Tibial artery (tissue), 4 donors: ENCODE data around the gene RHBDD2.
"Not testable (repeated sequence)": the region's sequence is repeated elsewhere in the genome, so short reads cannot be mapped to it uniquely, and the experiment has no call there.

Source experiments
- DNase-seq, 2 donors: peaks; one replicate each; pipeline ENCODE4 v3.0.0-alpha.2; 2019
- H3K27ac ChIP-seq, 2 donors: fragments of 200-600 bp; sonication (generic) in 1 of 2; 1 replicate in 1 of 2; 2 replicates in 1 of 2; pipeline ENCODE4 v1.5.1; 2018 to 2019; ENCODE audit warnings: mild to moderate bottlenecking in 1 of 2
- H3K27me3 ChIP-seq, 2 donors: fragments of 200-600 bp; sonication (generic) in 1 of 2; one replicate each; pipeline versions ENCODE4 v1.5.1 to v1.6.0; 2016 to 2019
- H3K36me3 ChIP-seq, 3 donors: fragments of 200-600 bp; sonication (generic) in 2 of 3; one replicate each; pipeline ENCODE4 v1.5.1; 2016 to 2019; ENCODE audit warnings: mild to moderate bottlenecking in 2 of 3
- H3K4me1 ChIP-seq, 4 donors: fragments of 200-600 bp; sonication (generic) in 2 of 4; 1 replicate in 3 of 4; 2 replicates in 1 of 4; pipeline ENCODE4 v1.5.1; 2016 to 2019
- H3K4me3 ChIP-seq, 2 donors: fragments of 200-600 bp; sonication (generic) in 1 of 2; 1 replicate in 1 of 2; 2 replicates in 1 of 2; pipeline ENCODE4 v1.5.1; 2018 to 2019; ENCODE audit warnings: mild to moderate bottlenecking in 2 of 2
- H3K9me3 ChIP-seq, 3 donors: fragments of 200-600 bp; sonication (generic) in 1 of 3; one replicate each; pipeline ENCODE4 v1.5.1; 2016 to 2019
- CTCF ChIP-seq, 2 experiments: fragments of 200-600 bp in 1 of 2; fragments of 450-650 bp in 1 of 2; IDR thresholded peaks; one replicate each; pipeline ENCODE4 v1.5.1; 2017 to 2019; ENCODE audit warnings: antibody characterized with exemption in 2 of 2, mild to moderate bottlenecking in 1 of 2, moderate library complexity in 1 of 2
- intact Hi-C: fragments of 100-400 bp; cut with DNase I; formaldehyde crosslinking; loops from one replicate; pipeline ENCODE4 v1.15.0; 2023; ENCODE audit warnings: low total_unique reads

Gene RHBDD2

GRCh38 chr7:75869776-75870379, 9.0 kb upstream of the RHBDD2 start:
- Histone ChIP-seq H3K9me3 (no peaks in the 10 kb centered on the region), H3K27me3 (peaks cover 0 to 8% of the 10 kb centered on the region in 2 donors), H3K4me1 (peaks cover 0 to 13% (median 5%) of the 10 kb centered on the region in 4 donors), H3K4me3 (no peak overlapping the region), H3K27ac (no peak overlapping the region), H3K36me3 (no peaks in the 10 kb centered on the region)
- DNase-seq, result no peak
- intact Hi-C loops, result no loop called here
- no peak for TF ChIP-seq CTCF (IDR thresholded peaks at IDR 0.05)

GRCh38 chr7:75870557-75871161, 8.2 kb upstream of the RHBDD2 start:
- intact Hi-C loops, result no loop called here
- H3K9me3 ChIP-seq, result no peaks in the 10 kb centered on the region

GRCh38 chr7:75872073-75872782, 6.6 kb upstream of the RHBDD2 start:
- no peak for TF ChIP-seq CTCF (IDR thresholded peaks at IDR 0.05)
- no peaks in the 10 kb centered on the region for H3K36me3 ChIP-seq
- peaks cover 0 to 6% (median 0%) of the 10 kb centered on the region in 4 donors for H3K4me1 ChIP-seq
- H3K27me3 ChIP-seq, result no peaks in the 10 kb centered on the region
- no peak overlapping the region for H3K4me3 ChIP-seq
- intact Hi-C loops, result no loop called here
- H3K27ac ChIP-seq, result no peak overlapping the region
- no peaks in the 10 kb centered on the region for H3K9me3 ChIP-seq
- no peak for DNase-seq

More at GRCh38 chr7:75870557-75871161, 8.2 kb upstream of the RHBDD2 start:
- Histone ChIP-seq H3K27ac (no peak overlapping the region), H3K4me1 (peaks cover 0 to 13% (median 5%) of the 10 kb centered on the region in 4 donors), H3K4me3 (no peak overlapping the region), H3K27me3 (peaks cover 0 to 5% of the 10 kb centered on the region in 2 donors), H3K36me3 (no peaks in the 10 kb centered on the region)
- DNase-seq, result no peak
- TF ChIP-seq CTCF (IDR thresholded peaks at IDR 0.05), result no peak

- H3K27me3 ChIP-seq, H3K27ac ChIP-seq, intact Hi-C loops: not testable (repeated sequence)
Measured at GRCh38 chr7:75874180-75874579, 4.7 kb upstream of the RHBDD2 start.

GRCh38 chr7:75875113-75876080, 3.4 kb upstream of the RHBDD2 start:
- Histone ChIP-seq H3K4me3 (no peak overlapping the region), H3K27me3 (no peaks in the 10 kb centered on the region), H3K9me3 (no peaks in the 10 kb centered on the region), H3K36me3 (no peaks in the 10 kb centered on the region), H3K4me1 (peaks cover 0 to 25% (median 6%) of the 10 kb centered on the region in 4 donors), H3K27ac (no peak overlapping the region)
- no peak for DNase-seq
- intact Hi-C loops, result no loop called here
- no peak for TF ChIP-seq CTCF (IDR thresholded peaks at IDR 0.05)

More at GRCh38 chr7:75874180-75874579, 4.7 kb upstream of the RHBDD2 start:
- DNase-seq, H3K4me3 ChIP-seq, H3K36me3 ChIP-seq, H3K9me3 ChIP-seq: not testable (repeated sequence)
- H3K4me1 ChIP-seq, result peaks cover 0 to 14% (median 0%) of the 10 kb centered on the region in 4 donors
